ENCODE measurements around the gene RBM44.

Gene RBM44

DNA sequence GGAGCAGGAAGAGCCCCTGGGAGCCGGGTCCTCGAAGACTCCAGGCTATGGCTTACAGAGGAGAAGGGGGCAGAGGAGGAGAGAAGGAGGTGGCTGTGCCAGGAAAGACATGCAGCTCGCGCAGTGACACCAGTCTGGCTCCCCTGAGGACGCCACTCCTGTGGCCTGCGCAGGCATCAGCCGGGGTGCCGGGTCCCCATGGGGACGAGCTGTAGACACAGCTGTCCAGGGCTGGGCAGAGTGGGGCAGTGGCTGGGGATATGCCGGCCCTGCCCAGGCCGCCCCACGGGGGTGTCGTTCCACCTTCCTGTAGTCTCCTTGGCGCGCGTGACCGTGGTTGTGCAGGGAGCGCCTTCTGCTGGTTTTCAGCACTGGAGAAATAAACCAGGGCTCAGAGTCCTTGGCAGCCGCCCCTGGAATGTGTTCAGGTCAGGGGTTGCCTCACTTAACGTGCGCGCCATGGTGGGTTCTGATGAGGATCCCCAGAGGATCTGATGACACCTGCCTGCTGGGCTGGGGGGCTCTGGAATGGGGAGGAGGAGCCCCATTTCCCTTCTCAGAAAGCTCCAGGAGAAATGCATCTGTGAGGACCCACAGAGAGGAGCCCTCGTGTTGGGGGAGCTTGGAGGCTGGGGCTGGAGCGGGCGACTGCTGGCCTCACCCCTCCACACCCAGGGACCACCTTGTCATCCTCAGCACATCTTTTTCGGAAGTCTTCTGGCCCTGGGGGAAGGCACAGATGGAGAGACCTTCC, 87.5 kb downstream of the RBM44 start:
- H3K9me3 Mint-ChIP-seq: no peaks in the 10 kb centered on the region
- intact Hi-C loops (cut with micrococcal nuclease): no loop called here
- no peaks in the 10 kb centered on the region for H3K27me3 Mint-ChIP-seq
- peak overlapping the region; percentile 20 for H3K4me3 Mint-ChIP-seq
- peaks cover 85% of the 10 kb centered on the region for H3K36me3 Mint-ChIP-seq (ENCODE audit: low read depth)
- H3K4me1 Mint-ChIP-seq (ENCODE audit: low read depth): peaks cover 93% of the 10 kb centered on the region
- peak overlapping the region; percentile 97 for H3K27ac Mint-ChIP-seq

DNA sequence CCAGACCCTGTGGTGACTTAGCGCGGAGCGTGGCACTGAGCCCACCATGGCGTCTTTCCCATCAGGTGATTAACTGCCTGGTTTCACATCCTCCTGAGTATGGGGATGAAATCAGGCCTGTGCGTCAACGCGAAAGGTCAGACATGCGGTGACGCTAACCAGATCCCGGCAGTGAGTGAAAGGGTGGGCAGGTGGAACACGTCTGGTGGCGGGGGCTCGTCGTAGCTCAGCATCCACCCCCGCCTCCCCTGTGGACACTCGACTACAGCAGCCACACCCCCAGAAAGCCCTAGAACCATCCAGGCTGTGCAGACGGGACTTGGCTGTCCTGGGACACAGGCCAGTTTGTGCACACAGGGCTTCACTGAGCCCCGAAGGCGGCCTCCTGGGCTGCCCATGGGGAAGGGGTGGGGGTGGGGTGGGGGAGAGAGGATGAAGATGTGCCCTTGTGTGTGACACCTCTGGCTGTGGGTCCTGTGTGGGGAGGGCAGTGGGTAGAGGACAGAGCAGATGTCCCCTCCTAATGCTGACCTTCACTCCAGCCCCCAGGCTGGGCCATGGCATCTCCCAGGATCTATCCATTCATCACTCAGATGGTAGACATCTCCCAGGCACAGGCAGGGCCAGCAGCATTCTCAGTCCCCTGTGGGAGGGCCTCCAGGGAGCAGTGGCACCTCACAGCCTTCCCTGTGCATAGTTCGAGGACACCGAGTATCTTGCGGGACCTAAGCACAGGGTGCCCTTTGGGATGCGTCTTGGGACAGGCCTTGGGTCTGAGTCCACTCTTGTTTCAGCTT, 88.3 kb downstream of the RBM44 start:
- no peak overlapping the region for H3K4me3 Mint-ChIP-seq
- H3K9me3 Mint-ChIP-seq: no peaks in the 10 kb centered on the region
- intact Hi-C loops (cut with micrococcal nuclease): no loop called here
- H3K27me3 Mint-ChIP-seq: no peaks in the 10 kb centered on the region
- peaks cover 81% of the 10 kb centered on the region for H3K36me3 Mint-ChIP-seq (ENCODE audit: low read depth)
- peak overlapping the region; percentile 97 for H3K27ac Mint-ChIP-seq
- peaks cover 95% of the 10 kb centered on the region for H3K4me1 Mint-ChIP-seq (ENCODE audit: low read depth)

DNA sequence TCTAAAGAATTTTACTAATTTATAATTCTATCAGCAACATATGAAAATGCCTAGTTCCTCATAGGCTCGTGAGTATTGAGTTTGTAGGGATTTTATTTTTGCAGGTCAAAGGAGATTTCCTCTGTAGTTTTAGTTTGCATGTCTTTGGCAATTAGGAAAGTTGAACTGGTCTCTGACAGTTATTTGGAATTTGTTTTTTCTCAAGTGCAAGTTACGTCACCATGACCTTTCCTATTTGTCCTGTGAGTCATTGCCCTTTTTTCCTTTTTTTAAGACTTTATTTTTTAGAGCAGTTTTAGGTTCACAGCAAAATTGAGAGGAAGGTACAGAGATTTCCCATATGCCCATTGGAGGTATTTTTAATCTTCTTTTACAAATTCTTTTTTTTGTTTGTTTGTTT, 89.8 kb downstream of the RBM44 start:
- Mint-ChIP-seq H3K9me3 (no peaks in the 10 kb centered on the region), H3K36me3 (ENCODE audit: low read depth) (peaks cover 81% of the 10 kb centered on the region), H3K4me3 (no peak overlapping the region), H3K27me3 (no peaks in the 10 kb centered on the region), H3K4me1 (ENCODE audit: low read depth) (peaks cover 95% of the 10 kb centered on the region), H3K27ac (peak overlapping the region; percentile 97)
- intact Hi-C loops (cut with micrococcal nuclease): no loop called here

DNA sequence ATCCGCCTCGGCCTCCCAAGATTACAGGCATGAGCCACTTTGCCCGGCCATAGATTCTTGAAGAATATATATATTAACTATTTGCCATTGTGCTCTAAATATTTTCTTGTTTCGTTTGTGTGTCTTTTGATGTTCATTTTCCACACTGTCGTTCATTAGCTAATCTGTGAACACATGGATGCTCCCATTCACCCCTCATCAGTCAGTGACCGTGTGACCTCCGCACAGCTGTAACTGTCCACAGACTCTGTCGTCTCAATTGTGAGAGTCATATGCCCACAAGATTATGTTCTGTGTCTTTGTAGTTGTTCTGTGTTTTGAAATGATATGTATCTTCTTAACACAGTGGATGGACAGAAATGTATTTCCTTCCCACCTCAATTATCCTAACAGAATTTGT, 90.4 kb downstream of the RBM44 start:
- no peaks in the 10 kb centered on the region for H3K9me3 Mint-ChIP-seq
- H3K36me3 Mint-ChIP-seq (ENCODE audit: low read depth): peaks cover 78% of the 10 kb centered on the region
- no peaks in the 10 kb centered on the region for H3K27me3 Mint-ChIP-seq
- H3K4me3 Mint-ChIP-seq: peak overlapping the region; percentile 21
- H3K4me1 Mint-ChIP-seq (ENCODE audit: low read depth): peaks cover 91% of the 10 kb centered on the region
- peak overlapping the region; percentile 97 for H3K27ac Mint-ChIP-seq
- intact Hi-C loops (cut with micrococcal nuclease): no loop called here

DNA sequence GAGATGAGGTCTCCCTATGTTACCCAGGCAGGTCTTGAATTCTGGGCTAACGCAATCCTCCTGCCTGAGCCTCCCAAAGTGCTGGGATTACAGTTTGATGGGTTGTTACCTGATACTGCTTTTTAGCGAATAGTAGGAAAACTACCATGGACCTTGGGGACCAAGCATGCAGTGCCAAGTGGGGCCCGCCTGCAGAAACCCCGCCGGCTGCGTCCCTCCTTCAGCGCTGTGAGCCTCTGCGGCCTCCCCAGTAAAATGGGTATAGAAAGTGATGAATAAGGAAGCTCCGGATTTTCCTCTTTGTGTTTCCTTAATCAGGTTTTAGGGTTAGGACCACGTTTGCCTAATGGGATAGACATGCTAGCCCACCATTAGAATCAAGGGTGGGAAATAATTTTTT, 91.2 kb downstream of the RBM44 start:
- Mint-ChIP-seq H3K27ac (peak overlapping the region; percentile 97), H3K4me3 (peak overlapping the region; percentile 34), H3K4me1 (ENCODE audit: low read depth) (peaks cover 83% of the 10 kb centered on the region), H3K27me3 (no peaks in the 10 kb centered on the region), H3K9me3 (no peaks in the 10 kb centered on the region), H3K36me3 (ENCODE audit: low read depth) (peaks cover 77% of the 10 kb centered on the region)
- intact Hi-C loops (cut with micrococcal nuclease): no loop called here

All from dendritic cell treated with granulocyte-macrophage colony-stimulating factor and Interleukin-4, amounts not matched to agents 40 ng/mL and 50 ng/mL, for 4 days (primary cell).